ENCODE results near the gene TCEA2. TPM values are rescaled to one million over a fixed set of nuclear protein-coding genes. Genes with fewer than 3 reads are reported as not detected.

Gene TCEA2
- total and polyA plus RNA-seq, 2 experiments from 2014 or later, result 96.0 to 169 TPM

GRCh38 chr20:64027981-64028685 is 34.9 kb upstream of the TCEA2 start:
- H3K27ac ChIP-seq, result no peak overlapping the region
- no peaks in the 10 kb centered on the region for H3K4me1 ChIP-seq (ENCODE audit: low read depth)
- H3K4me3 ChIP-seq, result no peak overlapping the region
- no peaks in the 10 kb centered on the region for H3K27me3 ChIP-seq
- no peaks in the 10 kb centered on the region for H3K9me3 ChIP-seq (ENCODE audit: low read depth)
- TF ChIP-seq, protein P1, sequence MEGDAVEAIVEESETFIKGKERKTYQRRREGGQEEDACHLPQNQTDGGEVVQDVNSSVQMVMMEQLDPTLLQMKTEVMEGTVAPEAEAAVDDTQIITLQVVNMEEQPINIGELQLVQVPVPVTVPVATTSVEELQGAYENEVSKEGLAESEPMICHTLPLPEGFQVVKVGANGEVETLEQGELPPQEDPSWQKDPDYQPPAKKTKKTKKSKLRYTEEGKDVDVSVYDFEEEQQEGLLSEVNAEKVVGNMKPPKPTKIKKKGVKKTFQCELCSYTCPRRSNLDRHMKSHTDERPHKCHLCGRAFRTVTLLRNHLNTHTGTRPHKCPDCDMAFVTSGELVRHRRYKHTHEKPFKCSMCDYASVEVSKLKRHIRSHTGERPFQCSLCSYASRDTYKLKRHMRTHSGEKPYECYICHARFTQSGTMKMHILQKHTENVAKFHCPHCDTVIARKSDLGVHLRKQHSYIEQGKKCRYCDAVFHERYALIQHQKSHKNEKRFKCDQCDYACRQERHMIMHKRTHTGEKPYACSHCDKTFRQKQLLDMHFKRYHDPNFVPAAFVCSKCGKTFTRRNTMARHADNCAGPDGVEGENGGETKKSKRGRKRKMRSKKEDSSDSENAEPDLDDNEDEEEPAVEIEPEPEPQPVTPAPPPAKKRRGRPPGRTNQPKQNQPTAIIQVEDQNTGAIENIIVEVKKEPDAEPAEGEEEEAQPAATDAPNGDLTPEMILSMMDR (IDR thresholded peaks at IDR 0.05; ENCODE audit: low read depth, low read length), result no peak
- no peak for DNase-seq (ENCODE audit: low read depth in 1 of 2, low spot score in 1 of 2)
- peaks cover 66% of the 10 kb centered on the region for H3K36me3 ChIP-seq

GRCh38 chr20:64029293-64030117 is 33.5 kb upstream of the TCEA2 start:
- DNase-seq (ENCODE audit: low read depth in 1 of 2, low spot score in 1 of 2), result no peak
- Histone ChIP-seq H3K36me3 (peaks cover 55% of the 10 kb centered on the region), H3K4me3 (no peak overlapping the region), H3K27me3 (no peaks in the 10 kb centered on the region), H3K27ac (no peak overlapping the region), H3K9me3 (ENCODE audit: low read depth) (no peaks in the 10 kb centered on the region), H3K4me1 (ENCODE audit: low read depth) (no peaks in the 10 kb centered on the region)
- TF ChIP-seq, protein P1 (IDR thresholded peaks at IDR 0.05; ENCODE audit: low read depth, low read length), result no peak

DNA sequence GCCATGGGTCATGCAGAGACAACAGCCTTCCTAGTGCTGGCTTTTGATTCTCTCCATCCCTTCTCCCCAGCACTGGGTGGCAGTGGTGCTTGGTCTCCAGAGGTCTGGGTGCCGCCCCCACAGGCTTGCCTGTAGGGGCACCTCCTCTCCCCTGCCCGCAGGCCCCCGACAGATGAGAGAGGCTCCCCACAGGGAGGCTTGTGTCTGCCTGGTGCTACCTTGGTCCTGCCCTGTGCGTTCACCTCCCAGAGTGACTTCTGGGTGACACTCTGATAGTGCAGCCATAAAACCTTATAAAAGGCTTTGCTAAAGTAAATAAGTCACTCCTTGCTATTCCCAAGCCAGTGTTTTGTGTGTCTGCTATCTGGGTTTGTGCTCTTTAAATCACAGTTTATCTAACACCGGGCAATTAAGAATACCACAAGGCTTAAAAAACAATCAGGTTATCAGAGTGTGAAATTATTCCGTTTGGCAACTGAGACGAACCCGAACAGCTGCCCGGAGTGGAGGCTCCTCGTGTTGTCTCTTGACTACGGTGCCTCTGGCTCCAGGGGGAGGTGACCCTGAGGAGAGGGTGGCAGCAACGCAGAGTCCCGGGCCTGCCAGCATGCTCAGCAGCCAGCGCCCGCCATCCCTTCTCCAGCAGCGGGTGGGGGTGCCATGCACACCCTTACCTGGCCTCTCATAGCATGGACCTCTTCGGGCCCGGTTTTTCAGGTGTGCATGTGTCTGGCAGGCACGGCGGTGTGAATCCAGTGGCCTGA is 32.4 kb upstream of the TCEA2 start:
- no peak for DNase-seq (ENCODE audit: low read depth in 1 of 2, low spot score in 1 of 2)
- H3K27ac ChIP-seq, result no peak overlapping the region
- peaks cover under 1% of the 10 kb centered on the region for H3K4me1 ChIP-seq (ENCODE audit: low read depth)
- no peaks in the 10 kb centered on the region for H3K9me3 ChIP-seq (ENCODE audit: low read depth)
- H3K36me3 ChIP-seq, result peaks cover 47% of the 10 kb centered on the region
- H3K27me3 ChIP-seq, result no peaks in the 10 kb centered on the region
- TF ChIP-seq, protein P1 (IDR thresholded peaks at IDR 0.05; ENCODE audit: low read depth, low read length), result no peak
- H3K4me3 ChIP-seq, result no peak overlapping the region

GRCh38 chr20:64031822-64032314 is 31.1 kb upstream of the TCEA2 start:
- Histone ChIP-seq H3K4me1 (ENCODE audit: low read depth) (peaks cover 8% of the 10 kb centered on the region), H3K36me3 (peaks cover 40% of the 10 kb centered on the region), H3K27me3 (peaks cover 2% of the 10 kb centered on the region), H3K4me3 (no peak overlapping the region), H3K27ac (no peak overlapping the region), H3K9me3 (ENCODE audit: low read depth) (no peaks in the 10 kb centered on the region)
- TF ChIP-seq, protein P1 (IDR thresholded peaks at IDR 0.05; ENCODE audit: low read depth, low read length), result no peak
- no peak for DNase-seq (ENCODE audit: low read depth in 1 of 2, low spot score in 1 of 2)

Data from cardiac muscle cell (in vitro differentiated cells and primary cell).